Lower lobe of right lung (tissue), 2 donors: Measurements from ENCODE around the gene SHMT2. TPM values are rescaled to one million over a fixed set of nuclear protein-coding genes. Genes with fewer than 3 reads are reported as not detected.

Experiments used
- ATAC-seq, 2 donors: fragments of 200-7000 bp; cut with Tn5 transposase; one replicate each; pipeline ENCODE4 v1.9.1; 2020 to 2022; ENCODE audit warnings: mild to moderate bottlenecking in 2 of 2, moderate library complexity in 2 of 2
- DNase-seq: peaks from one replicate; pipeline ENCODE4 v3.0.0-alpha.2; 2020
- H3K27ac ChIP-seq: fragments of 200-600 bp; one replicate; pipeline ENCODE4 v1.8.0; 2022
- H3K27me3 ChIP-seq: fragments of 200-600 bp; one replicate; pipeline ENCODE4 v1.8.0; 2022; ENCODE audit warnings: low read depth
- H3K36me3 ChIP-seq: fragments of 200-600 bp; one replicate; pipeline ENCODE4 v1.8.0; 2022; ENCODE audit warnings: mild to moderate bottlenecking
- H3K4me1 ChIP-seq: fragments of 200-600 bp; one replicate; pipeline ENCODE4 v1.8.0; 2022
- H3K4me3 ChIP-seq: fragments of 200-600 bp; one replicate; pipeline ENCODE4 v1.8.0; 2022; ENCODE audit warnings: mild to moderate bottlenecking
- H3K9me3 ChIP-seq: fragments of 200-600 bp; one replicate; pipeline ENCODE4 v1.8.0; 2022
- intact Hi-C: fragments of 100-400 bp; cut with DNase I; formaldehyde crosslinking; loops from one replicate; pipeline ENCODE4 v1.11.0; 2022
- total RNA-seq: library from RNA; stranded (reverse); fragmentation: NEBNext Ultra II Directional; extraction: Animal tissue kit (Norgen Biotek cat#: 25700); gene quantifications from one replicate; pipeline ENCODE4 v1.2.1, GENCODE V29; 2021
- TF ChIP-seq, protein P1 (sequence below): fragments of 200-600 bp; IDR thresholded peaks from one replicate; pipeline ENCODE4 v1.8.0; 2022; ENCODE audit warnings: antibody characterized with exemption, mild to moderate bottlenecking
- donor health status: DM: no; HTN: yes; CAD: no; lungs with severe emphysema.

SHMT2 gene
- total RNA-seq, 1 donor from 2014 or later = 66.6 TPM

DNA sequence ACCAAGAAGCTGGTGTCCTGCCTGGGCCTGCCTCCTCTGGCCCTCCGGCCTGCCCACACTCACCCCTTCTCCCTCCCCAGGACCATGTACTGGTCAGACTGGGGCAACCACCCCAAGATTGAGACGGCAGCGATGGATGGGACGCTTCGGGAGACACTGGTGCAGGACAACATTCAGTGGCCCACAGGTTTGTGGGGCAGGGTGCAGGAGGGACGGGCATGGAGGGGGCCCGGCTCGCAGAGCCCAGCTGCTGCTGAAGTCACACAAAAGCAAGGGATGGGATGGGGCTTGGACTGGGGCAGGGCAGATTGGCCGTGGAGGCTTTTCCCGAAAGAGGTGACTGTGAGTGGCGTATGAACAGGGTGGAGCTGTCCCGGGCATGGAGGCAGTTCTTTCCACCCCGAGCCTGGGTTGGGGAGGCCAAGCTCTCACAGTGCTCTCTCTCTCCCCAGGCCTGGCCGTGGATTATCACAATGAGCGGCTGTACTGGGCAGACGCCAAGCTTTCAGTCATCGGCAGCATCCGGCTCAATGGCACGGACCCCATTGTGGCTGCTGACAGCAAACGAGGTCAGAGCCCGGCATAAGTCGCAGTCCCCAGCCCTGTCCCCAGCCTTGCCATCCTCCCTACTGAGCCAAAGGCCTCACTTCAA lies 20.8 kb upstream of the SHMT2 start:
- intact Hi-C loops = no loop called here
- Histone ChIP-seq H3K4me3 (no peak overlapping the region), H3K36me3 (peaks cover 90% of the 10 kb centered on the region), H3K27me3 (peaks cover under 1% of the 10 kb centered on the region), H3K4me1 (peaks cover 11% of the 10 kb centered on the region), H3K9me3 (no peaks in the 10 kb centered on the region), H3K27ac (no peak overlapping the region)
- ATAC-seq (no peak), DNase-seq (no peak)
- TF ChIP-seq, protein P1, sequence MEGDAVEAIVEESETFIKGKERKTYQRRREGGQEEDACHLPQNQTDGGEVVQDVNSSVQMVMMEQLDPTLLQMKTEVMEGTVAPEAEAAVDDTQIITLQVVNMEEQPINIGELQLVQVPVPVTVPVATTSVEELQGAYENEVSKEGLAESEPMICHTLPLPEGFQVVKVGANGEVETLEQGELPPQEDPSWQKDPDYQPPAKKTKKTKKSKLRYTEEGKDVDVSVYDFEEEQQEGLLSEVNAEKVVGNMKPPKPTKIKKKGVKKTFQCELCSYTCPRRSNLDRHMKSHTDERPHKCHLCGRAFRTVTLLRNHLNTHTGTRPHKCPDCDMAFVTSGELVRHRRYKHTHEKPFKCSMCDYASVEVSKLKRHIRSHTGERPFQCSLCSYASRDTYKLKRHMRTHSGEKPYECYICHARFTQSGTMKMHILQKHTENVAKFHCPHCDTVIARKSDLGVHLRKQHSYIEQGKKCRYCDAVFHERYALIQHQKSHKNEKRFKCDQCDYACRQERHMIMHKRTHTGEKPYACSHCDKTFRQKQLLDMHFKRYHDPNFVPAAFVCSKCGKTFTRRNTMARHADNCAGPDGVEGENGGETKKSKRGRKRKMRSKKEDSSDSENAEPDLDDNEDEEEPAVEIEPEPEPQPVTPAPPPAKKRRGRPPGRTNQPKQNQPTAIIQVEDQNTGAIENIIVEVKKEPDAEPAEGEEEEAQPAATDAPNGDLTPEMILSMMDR = no peak

DNA sequence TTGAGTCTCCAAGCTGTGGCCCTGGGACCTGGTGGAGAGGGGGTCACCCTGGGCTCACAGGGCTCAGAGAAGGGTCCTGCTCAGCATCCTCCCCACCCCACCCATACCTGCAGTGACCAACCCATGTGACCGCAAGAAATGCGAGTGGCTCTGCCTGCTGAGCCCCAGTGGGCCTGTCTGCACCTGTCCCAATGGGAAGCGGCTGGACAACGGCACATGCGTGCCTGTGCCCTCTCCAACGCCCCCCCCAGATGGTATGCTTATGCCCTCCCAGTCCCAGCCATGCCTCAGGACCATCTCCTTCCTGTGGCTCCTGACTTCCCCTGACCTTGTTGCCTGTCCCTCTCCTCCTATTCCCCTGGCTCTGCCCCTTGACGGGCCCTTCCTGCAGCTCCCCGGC lies 19.6 kb upstream of the SHMT2 start:
- no peak for DNase-seq
- Histone ChIP-seq H3K36me3 (peaks cover 79% of the 10 kb centered on the region), H3K27me3 (peaks cover 11% of the 10 kb centered on the region)

DNA sequence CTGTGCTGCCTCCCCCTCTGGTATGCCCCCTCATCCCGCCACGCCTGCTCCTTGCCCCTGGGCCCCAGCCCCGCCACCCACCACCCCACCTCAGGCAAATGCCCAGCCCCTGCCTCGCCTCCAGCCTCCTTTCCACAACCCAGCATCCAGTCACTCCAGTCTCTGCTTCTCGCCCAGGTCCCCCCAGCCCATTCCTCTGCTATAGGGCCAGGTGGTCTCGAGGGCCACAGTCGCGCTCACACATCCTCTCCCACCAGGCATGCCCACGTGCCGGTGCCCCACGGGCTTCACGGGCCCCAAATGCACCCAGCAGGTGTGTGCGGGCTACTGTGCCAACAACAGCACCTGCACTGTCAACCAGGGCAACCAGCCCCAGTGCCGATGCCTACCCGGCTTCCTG lies 19.1 kb upstream of the SHMT2 start:
- no peak overlapping the region for H3K27ac ChIP-seq
- peaks cover 20% of the 10 kb centered on the region for H3K4me1 ChIP-seq
- ATAC-seq = no peak
- H3K4me3 ChIP-seq = no peak overlapping the region
- TF ChIP-seq, protein P1 = no peak
- H3K27me3 ChIP-seq = peaks cover 15% of the 10 kb centered on the region
- DNase-seq = no peak
- no peaks in the 10 kb centered on the region for H3K9me3 ChIP-seq
- H3K36me3 ChIP-seq = peaks cover 73% of the 10 kb centered on the region
- intact Hi-C loops = no loop called here

More for the DNA sequence above, 19.6 kb upstream of the SHMT2 start:
- Histone ChIP-seq H3K9me3 (no peaks in the 10 kb centered on the region), H3K27ac (no peak overlapping the region), H3K4me1 (peaks cover 20% of the 10 kb centered on the region), H3K4me3 (no peak overlapping the region)
- ATAC-seq = no peak
- TF ChIP-seq, protein P1 = no peak
- intact Hi-C loops = no loop called here

DNA sequence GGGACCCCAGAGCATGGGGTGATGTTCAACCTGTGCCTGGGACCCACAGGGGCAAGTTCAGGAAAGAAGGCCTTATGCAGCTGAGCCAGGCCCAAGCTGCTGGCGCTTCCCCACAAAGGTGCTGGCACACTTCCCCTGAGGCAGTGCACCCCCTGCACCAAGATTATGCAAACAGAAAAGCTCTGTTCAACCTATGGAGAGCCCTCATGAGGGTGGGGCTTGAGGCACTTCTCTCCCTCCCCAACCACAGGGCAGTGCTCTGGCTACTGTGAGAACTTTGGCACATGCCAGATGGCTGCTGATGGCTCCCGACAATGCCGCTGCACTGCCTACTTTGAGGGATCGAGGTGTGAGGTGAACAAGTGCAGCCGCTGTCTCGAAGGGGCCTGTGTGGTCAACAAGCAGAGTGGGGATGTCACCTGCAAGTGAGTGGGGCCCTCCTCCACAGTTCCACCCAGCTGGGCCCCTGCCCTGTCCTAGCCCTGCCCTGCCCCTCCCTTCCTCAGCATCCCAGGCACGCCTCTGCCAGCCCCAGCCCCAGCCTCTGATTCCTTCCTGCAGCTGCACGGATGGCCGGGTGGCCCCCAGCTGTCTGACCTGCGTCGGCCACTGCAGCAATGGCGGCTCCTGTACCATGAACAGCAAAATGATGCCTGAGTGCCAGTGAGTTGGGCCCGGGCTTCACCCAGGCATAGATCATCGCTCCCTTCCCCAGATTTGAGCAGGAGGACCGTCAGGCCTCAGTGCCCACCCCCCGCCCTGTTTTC lies 18.4 kb upstream of the SHMT2 start:
- Histone ChIP-seq H3K27me3 (peaks cover 21% of the 10 kb centered on the region), H3K27ac (no peak overlapping the region), H3K9me3 (no peaks in the 10 kb centered on the region), H3K36me3 (peaks cover 67% of the 10 kb centered on the region), H3K4me1 (peaks cover 25% of the 10 kb centered on the region), H3K4me3 (no peak overlapping the region)
- intact Hi-C loops = no loop called here
- DNase-seq (no peak), ATAC-seq (no peak)
- TF ChIP-seq, protein P1 = no peak

DNA sequence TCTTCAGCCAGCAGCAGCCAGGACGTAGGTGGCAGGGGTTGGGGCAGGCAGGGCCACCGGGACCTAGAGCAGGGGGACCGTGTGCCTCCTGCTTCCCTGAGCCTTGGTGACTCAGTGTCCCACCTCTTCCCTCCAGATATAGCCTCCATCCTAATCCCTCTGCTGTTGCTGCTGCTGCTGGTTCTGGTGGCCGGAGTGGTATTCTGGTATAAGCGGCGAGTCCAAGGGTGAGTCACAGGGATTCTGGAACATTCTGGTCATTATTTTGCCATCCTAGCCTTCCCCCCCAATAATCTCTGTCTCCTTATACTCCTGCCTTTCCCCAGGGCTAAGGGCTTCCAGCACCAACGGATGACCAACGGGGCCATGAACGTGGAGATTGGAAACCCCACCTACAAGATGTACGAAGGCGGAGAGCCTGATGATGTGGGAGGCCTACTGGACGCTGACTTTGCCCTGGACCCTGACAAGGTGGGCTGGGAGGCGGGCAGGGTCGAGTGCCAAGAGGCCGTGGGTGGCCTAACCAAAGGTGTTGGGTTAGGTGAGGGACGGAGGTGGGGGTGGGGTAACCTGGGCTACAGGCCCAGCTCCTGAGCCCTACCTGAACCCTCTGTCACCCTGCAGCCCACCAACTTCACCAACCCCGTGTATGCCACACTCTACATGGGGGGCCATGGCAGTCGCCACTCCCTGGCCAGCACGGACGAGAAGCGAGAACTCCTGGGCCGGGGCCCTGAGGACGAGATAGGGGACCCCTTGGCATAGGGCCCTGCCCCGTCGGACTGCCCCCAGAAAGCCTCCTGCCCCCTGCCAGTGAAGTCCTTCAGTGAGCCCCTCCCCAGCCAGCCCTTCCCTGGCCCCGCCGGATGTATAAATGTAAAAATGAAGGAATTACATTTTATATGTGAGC lies 17.5 kb upstream of the SHMT2 start:
- Histone ChIP-seq H3K36me3 (peaks cover 57% of the 10 kb centered on the region), H3K4me1 (peaks cover 32% of the 10 kb centered on the region), H3K9me3 (no peaks in the 10 kb centered on the region), H3K27me3 (peaks cover 29% of the 10 kb centered on the region), H3K4me3 (no peak overlapping the region), H3K27ac (no peak overlapping the region)
- no peak for ATAC-seq
- TF ChIP-seq, protein P1 = no peak
- no peak for DNase-seq
- intact Hi-C loops = no loop called here
